ENCODE results near the gene WDTC1. TPM values are rescaled to one million over a fixed set of nuclear protein-coding genes. Genes with fewer than 3 reads are reported as not detected.

Gene WDTC1
- total and polyA plus RNA-seq, 9 of the 15 experiments (the other 6 are each of a cell fraction or from before 2014, with no cell fraction given) = 0.18 to 32.3 (median 8.8) TPM

DNA sequence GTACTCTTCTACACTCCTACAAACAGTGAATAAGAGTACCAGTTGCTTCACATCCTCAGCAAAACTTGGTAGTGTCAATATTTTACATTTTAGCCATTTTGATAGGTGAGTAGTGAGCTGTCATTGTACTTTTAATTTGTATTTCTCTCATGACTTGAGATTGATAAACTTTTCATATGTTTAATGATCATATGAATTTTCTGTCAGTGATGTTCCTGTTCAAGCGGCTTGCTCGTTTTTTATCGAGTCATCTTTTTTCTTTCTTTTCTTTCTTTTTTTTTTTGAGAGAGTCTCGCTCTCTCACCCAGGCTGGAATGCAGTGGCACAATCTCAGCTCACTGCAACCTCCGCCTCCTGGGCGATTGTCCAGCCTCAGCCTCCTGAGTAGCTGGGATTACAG is 17.0 kb upstream of the WDTC1 start:
- in situ Hi-C loops (cut with MboI) (no loop called here), intact Hi-C loops (cut with micrococcal nuclease) (no loop called here)
- no peak overlapping the region for H3K9ac ChIP-seq (ENCODE audit: insufficient read depth in 1 of 2, low read depth in 2 of 2, low read length in 2 of 2)
- H2AFZ ChIP-seq (ENCODE audit: low read depth, low read length) = no peak overlapping the region
- FAIRE-seq (no peak), ATAC-seq (no peak), DNase-seq (ENCODE audit: extremely low read depth in 1 of 4, low spot score in 3 of 4) (no peak)
- no peak overlapping the region for H3K27ac ChIP-seq (ENCODE audit: extremely low read depth, low read depth, low read length)
- WGBS (ENCODE audit: insufficient coverage, low coverage, missing lambda C conversion rate) = 46% methylated on average over 6 of the region's 6 CpGs
- no peaks in the 10 kb centered on the region for H3K79me2 ChIP-seq (ENCODE audit: control insufficient read depth, insufficient read depth, low read length)
- H4K20me1 ChIP-seq (replicated peaks; ENCODE audit: control insufficient read depth, insufficient read depth, low read length) = no peaks in the 10 kb centered on the region
- H3K36me3 ChIP-seq (ENCODE audit: control insufficient read depth, insufficient read depth, low read length) = no peaks in the 10 kb centered on the region
- H3K9me3 ChIP-seq (replicated peaks; ENCODE audit: control insufficient read depth, insufficient read depth, low read depth, low read length) = no peaks in the 10 kb centered on the region
- CTCF ChIA-PET (ENCODE audit: low intra/inter-chr PET ratio) = no interaction called here
- peaks cover 0 to 8% of the 10 kb centered on the region in 2 experiments; a peak in 3 of 5 replicates for H3K4me1 ChIP-seq (replicated peaks in 1 of 2; ENCODE audit: control insufficient read depth in 2 of 2, insufficient read depth in 2 of 2, low read length in 2 of 2)
- H3K4me3 ChIP-seq = no peak overlapping the region
- POLR2A ChIA-PET = no interaction called here
- no TSS peak for BruUV-seq (replicated peaks)
- H3K9me1 ChIP-seq (ENCODE audit: control insufficient read depth, insufficient read depth, low read length) = no peaks in the 10 kb centered on the region
- H3K27me3 ChIP-seq (ENCODE audit: control insufficient read depth in 2 of 2, insufficient read depth in 2 of 2, low read length in 2 of 2) = no peaks in the 10 kb centered on the region
- H3K4me2 ChIP-seq (ENCODE audit: insufficient read depth, low read length) = no peak overlapping the region
- TF ChIP-seq MCM3 (IDR thresholded peaks at IDR 0.05) (no peak), HMGXB4 (CRISPR knock-in tag; IDR thresholded peaks at IDR 0.05) (no peak), ZNF830 (CRISPR knock-in tag; IDR thresholded peaks at IDR 0.05) (no peak), C11orf30 (IDR thresholded peaks at IDR 0.05; ENCODE audit: low read depth) (peak; percentile 29; the same call in 1 of the 2 replicates), ILK (tag; IDR thresholded peaks at IDR 0.05; ENCODE audit: borderline replicate concordance, low read depth) (no peak), MAFG (tag; conservative IDR thresholded peaks at IDR 0.05) (peak; percentile 24; the same call in 1 of the 2 replicates), ZNF316 (IDR thresholded peaks at IDR 0.05) (peak; percentile 47; the same call in 1 of the 2 replicates), AFF1 (IDR thresholded peaks at IDR 0.05; ENCODE audit: low read depth in 1 of 2, partially characterized antibody in 2 of 2) (peak in 1 of 2 experiments; percentile 98)
- TF ChIP-seq, protein P1, sequence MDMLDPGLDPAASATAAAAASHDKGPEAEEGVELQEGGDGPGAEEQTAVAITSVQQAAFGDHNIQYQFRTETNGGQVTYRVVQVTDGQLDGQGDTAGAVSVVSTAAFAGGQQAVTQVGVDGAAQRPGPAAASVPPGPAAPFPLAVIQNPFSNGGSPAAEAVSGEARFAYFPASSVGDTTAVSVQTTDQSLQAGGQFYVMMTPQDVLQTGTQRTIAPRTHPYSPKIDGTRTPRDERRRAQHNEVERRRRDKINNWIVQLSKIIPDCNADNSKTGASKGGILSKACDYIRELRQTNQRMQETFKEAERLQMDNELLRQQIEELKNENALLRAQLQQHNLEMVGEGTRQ (CRISPR knock-in tag; IDR thresholded peaks at IDR 0.05) = no peak

All from K562 (cell line).